CD4-positive, alpha-beta T cell (primary cell): ENCODE results near the gene PDE8A. TPM values are rescaled to one million over a fixed set of nuclear protein-coding genes. Genes with fewer than 3 reads are reported as not detected.

Experiments used
- ATAC-seq: fragments of 200-7000 bp; cut with Tn5 transposase; one replicate; pipeline ENCODE4 v1.10.0; 2022; ENCODE audit warnings: mild to moderate bottlenecking; ENCODE audit not compliant: poor library complexity
- CTCF ChIA-PET: fragments of 350-600 bp; sonication (Branson Sonifier 250); formaldehyde crosslinking; loops from one replicate; lab custom pipeline; 2021; ENCODE audit warnings: antibody characterized with exemption, inconsistent platforms; lab: Charles Lee
- POLR2A ChIA-PET: fragments of 350-600 bp; sonication (Branson Sonifier 250); formaldehyde crosslinking; loops from one replicate; lab custom pipeline; 2021; ENCODE audit warnings: antibody characterized with exemption, inconsistent platforms; lab: Charles Lee
- DNase-seq, 14 experiments: peaks; one replicate each; pipeline ENCODE4 v3.0.0-alpha.2; 2013 to 2020; ENCODE audit warnings: mixed read lengths in 2 of 14
- H3K27ac ChIP-seq, 2 donors: one replicate each; pipeline versions ENCODE4 v1.5.1 to v1.7.0; 2013; ENCODE audit warnings: low read length in 2 of 2, low read depth in 1 of 2, mild to moderate bottlenecking in 1 of 2
- H3K27me3 ChIP-seq, 2 experiments: 1 replicate in 1 of 2; 2 replicates in 1 of 2; pipeline versions ENCODE4 v1.6.1 to v1.7.0; 2013; ENCODE audit warnings: low read length in 2 of 2, control low read depth in 1 of 2, mild to moderate bottlenecking in 1 of 2, moderate library complexity in 1 of 2; ENCODE audit not compliant: insufficient read depth in 2 of 2, control insufficient read depth in 1 of 2
- H3K36me3 ChIP-seq: one replicate; pipeline ENCODE4 v1.6.1; 2013; ENCODE audit warnings: low read length, control low read depth; ENCODE audit not compliant: insufficient read depth
- H3K4me1 ChIP-seq: one replicate; pipeline ENCODE4 v1.6.1; 2013; ENCODE audit warnings: low read length, control low read depth; ENCODE audit not compliant: insufficient read depth
- H3K4me3 ChIP-seq: one replicate; pipeline ENCODE4 v1.5.1; 2013; ENCODE audit warnings: mild to moderate bottlenecking, low read length, moderate library complexity
- H3K9me3 ChIP-seq, 2 experiments: 1 replicate in 1 of 2; 2 replicates in 1 of 2; pipeline versions ENCODE4 v1.6.1 to v1.7.0; 2013; ENCODE audit warnings: low read length in 2 of 2, mild to moderate bottlenecking in 2 of 2, control low read depth in 1 of 2, moderate library complexity in 1 of 2; ENCODE audit not compliant: control insufficient read depth in 1 of 2, insufficient read depth in 1 of 2
- H3K27ac Mint-ChIP-seq: one replicate; pipeline ENCODE4 v1.8.0; 2020; ENCODE audit warnings: mixed read lengths
- H3K27me3 Mint-ChIP-seq: one replicate; pipeline ENCODE4 v1.8.0; 2021; ENCODE audit warnings: mixed read lengths
- H3K36me3 Mint-ChIP-seq: one replicate; pipeline ENCODE4 v1.8.0; 2021; ENCODE audit warnings: low read depth, mixed read lengths
- H3K4me1 Mint-ChIP-seq: one replicate; pipeline ENCODE4 v1.8.0; 2021; ENCODE audit warnings: low read depth, mixed read lengths
- H3K4me3 Mint-ChIP-seq: one replicate; pipeline ENCODE4 v1.8.0; 2020; ENCODE audit warnings: mild to moderate bottlenecking, mixed read lengths
- H3K9me3 Mint-ChIP-seq: one replicate; pipeline ENCODE4 v1.8.0; 2020; ENCODE audit warnings: mixed read lengths
- CTCF ChIP-seq: fragments of 200-600 bp; IDR thresholded peaks from one replicate; pipeline ENCODE4 v1.8.0; 2022; ENCODE audit warnings: antibody characterized with exemption, mild to moderate bottlenecking
- intact Hi-C, 2 experiments: fragments of 100-400 bp; cut with DNase I in 1 of 2; cut with micrococcal nuclease in 1 of 2; formaldehyde crosslinking; loops; one replicate each; pipeline versions ENCODE4 v1.15.1 to v1.9.0; 2023 to 2025; cut with DNase I, micrococcal nuclease
- polyA plus RNA-seq, 2 donors: library from polyadenylated mRNA; unstranded; fragments of 120-200 nt; gene quantifications; one replicate each; pipeline ENCODE4 v1.2.1, GENCODE V29; 2013
- total RNA-seq, 174 experiments: library from RNA in 2 of 174; stranded (reverse) in 2 of 174; gene quantifications; one replicate each; pipeline ENCODE4 v1.2.3 and lab custom pipeline; 2021 to 2026

PDE8A gene, protein sequence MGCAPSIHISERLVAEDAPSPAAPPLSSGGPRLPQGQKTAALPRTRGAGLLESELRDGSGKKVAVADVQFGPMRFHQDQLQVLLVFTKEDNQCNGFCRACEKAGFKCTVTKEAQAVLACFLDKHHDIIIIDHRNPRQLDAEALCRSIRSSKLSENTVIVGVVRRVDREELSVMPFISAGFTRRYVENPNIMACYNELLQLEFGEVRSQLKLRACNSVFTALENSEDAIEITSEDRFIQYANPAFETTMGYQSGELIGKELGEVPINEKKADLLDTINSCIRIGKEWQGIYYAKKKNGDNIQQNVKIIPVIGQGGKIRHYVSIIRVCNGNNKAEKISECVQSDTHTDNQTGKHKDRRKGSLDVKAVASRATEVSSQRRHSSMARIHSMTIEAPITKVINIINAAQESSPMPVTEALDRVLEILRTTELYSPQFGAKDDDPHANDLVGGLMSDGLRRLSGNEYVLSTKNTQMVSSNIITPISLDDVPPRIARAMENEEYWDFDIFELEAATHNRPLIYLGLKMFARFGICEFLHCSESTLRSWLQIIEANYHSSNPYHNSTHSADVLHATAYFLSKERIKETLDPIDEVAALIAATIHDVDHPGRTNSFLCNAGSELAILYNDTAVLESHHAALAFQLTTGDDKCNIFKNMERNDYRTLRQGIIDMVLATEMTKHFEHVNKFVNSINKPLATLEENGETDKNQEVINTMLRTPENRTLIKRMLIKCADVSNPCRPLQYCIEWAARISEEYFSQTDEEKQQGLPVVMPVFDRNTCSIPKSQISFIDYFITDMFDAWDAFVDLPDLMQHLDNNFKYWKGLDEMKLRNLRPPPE
- total RNA-seq (10 to 100 TPM; 29.8 to 34.3 TPM), total RNA-seq (lab: John Stamatoyannopoulos, UW) (27.6 to 81.3 (median 42.9) reads per million in 172 experiments)
- polyA plus RNA-seq (2013, experiment 1 of 2) = 15.6 TPM
- 22.9 TPM for polyA plus RNA-seq (2013, experiment 2 of 2)

GRCh38 chr15:84981711-84982300 lies at the start of gene PDE8A:
Gene PDE8A (plus strand): TSS chr15:84981856. CDS start chr15:84982163, 307 bp downstream.
- ChIA-PET POLR2A (interaction anchor here (0.5 to 2.9 kb wide), 28 partner anchors 7 to 725 kb away, joined by 3 to 36 read pairs (median 5); partner anchors contain the start of genes SEC11A and WDR73), CTCF (interaction anchor here (1.5 to 1.8 kb wide), 2 partner anchors 29 to 62 kb away, joined by 3 to 11 read pairs; no protein-coding TSS in a partner anchor)
- H3K27me3 ChIP-seq = no peaks in the 10 kb centered on the region
- H3K4me1 ChIP-seq = peaks cover 38% of the 10 kb centered on the region
- Mint-ChIP-seq H3K9me3 (no peaks in the 10 kb centered on the region), H3K27me3 (no peaks in the 10 kb centered on the region), H3K4me3 (peak within 1 kb of the TSS; percentile 99), H3K4me1 (peaks cover 58% of the 10 kb centered on the region), H3K36me3 (peaks cover 20% of the 10 kb centered on the region), H3K27ac (peak within 1 kb of the TSS; percentile 98)
- intact Hi-C loops = loop anchor here (2.0 to 10.0 kb wide), 4 partner anchors 23 to 813 kb away; partner anchors contain the start of genes KLHL25 (in 1 of the 2) and ZSCAN2 (in 1 of the 2)
- TF ChIP-seq CTCF = no peak
- H3K9me3 ChIP-seq = no peaks in the 10 kb centered on the region
- peak within 1 kb of the TSS; percentile 74 to 93 for H3K27ac ChIP-seq
- H3K4me3 ChIP-seq = peak within 1 kb of the TSS; percentile 98
- no peaks in the 10 kb centered on the region for H3K36me3 ChIP-seq
- peak in 13 of 14 experiments; percentile 17 to 83 (median 43) for DNase-seq
- ATAC-seq = peak; percentile 2

DNA sequence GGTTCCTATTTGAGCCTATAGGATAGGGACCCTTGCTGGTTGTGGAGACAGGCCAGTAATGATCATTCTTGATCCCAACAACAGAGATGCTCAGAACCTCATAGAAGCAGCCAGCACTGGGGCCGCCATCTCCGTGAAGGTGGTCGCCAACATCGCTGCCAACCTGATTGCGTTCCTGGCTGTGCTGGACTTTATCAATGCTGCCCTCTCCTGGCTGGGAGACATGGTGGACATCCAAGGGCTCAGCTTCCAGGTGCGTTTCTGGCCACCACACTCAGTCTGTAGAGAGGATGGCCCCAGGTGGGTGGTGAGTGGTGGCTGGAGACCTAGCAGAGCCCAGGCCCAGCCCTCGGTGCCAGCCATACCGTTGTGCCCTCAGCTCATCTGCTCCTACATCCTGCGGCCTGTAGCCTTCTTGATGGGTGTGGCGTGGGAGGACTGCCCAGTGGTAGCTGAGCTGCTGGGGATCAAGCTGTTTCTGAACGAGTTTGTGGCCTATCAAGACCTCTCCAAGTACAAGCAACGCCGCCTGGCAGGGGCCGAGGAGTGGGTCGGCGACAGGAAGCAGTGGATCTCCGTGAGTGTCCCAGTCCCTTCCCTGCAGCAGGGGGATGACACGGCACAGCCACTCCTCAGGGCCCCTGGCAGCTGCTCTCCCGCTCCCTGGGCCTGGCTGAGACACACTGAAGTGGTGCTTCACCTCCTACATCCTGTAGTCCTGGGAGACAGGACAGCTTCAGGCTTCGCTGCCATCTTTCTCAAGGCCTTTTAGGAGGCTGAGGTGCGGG lies 46.5 kb upstream of the PDE8A start:
- Mint-ChIP-seq H3K27me3 (peaks cover 3% of the 10 kb centered on the region), H3K27ac (no peak overlapping the region), H3K4me1 (no peaks in the 10 kb centered on the region), H3K4me3 (no peak overlapping the region), H3K9me3 (no peaks in the 10 kb centered on the region), H3K36me3 (no peaks in the 10 kb centered on the region)
- Histone ChIP-seq H3K36me3 (no peaks in the 10 kb centered on the region), H3K27ac (no peak overlapping the region), H3K4me1 (no peaks in the 10 kb centered on the region), H3K9me3 (no peaks in the 10 kb centered on the region), H3K4me3 (no peak overlapping the region), H3K27me3 (peaks cover 0 to 2% of the 10 kb centered on the region in 2 experiments)
- DNase-seq (no peak), ATAC-seq (no peak)
- ChIA-PET CTCF (no interaction called here), POLR2A (no interaction called here)
- intact Hi-C loops = no loop called here
- no peak for TF ChIP-seq CTCF
